Trophoblast cell (in vitro differentiated cells and primary cell): ENCODE measurements around the gene IGF2BP1.
"Not testable (repeated sequence)": the region's sequence is repeated elsewhere in the genome, so short reads cannot be mapped to it uniquely, and the experiment has no call there.

Experiments used
- DNase-seq, 2 donors: peaks; one replicate each; pipeline ENCODE4 v3.0.0-alpha.2; 2016
- H2AFZ ChIP-seq: 2 replicates; pipeline ENCODE4 v1.6.1; 2013; ENCODE audit warnings: low read length, moderate library complexity, mild to moderate bottlenecking; ENCODE audit not compliant: insufficient read depth, poor library complexity
- H2AK5ac ChIP-seq: 2 replicates; pipeline ENCODE4 v1.6.1; 2013; ENCODE audit warnings: mild to moderate bottlenecking, low read length
- H2BK120ac ChIP-seq: 2 replicates; pipeline ENCODE4 v1.6.1; 2013; ENCODE audit warnings: low read length, mild to moderate bottlenecking, moderate library complexity; ENCODE audit not compliant: insufficient read depth, poor library complexity
- H2BK12ac ChIP-seq: 2 replicates; pipeline ENCODE4 v1.6.1; 2013; ENCODE audit warnings: mild to moderate bottlenecking, low read length, moderate library complexity
- H2BK5ac ChIP-seq: 2 replicates; pipeline ENCODE4 v1.6.1; 2013; ENCODE audit warnings: low read length, low read depth, moderate library complexity, mild to moderate bottlenecking; ENCODE audit not compliant: poor library complexity
- H3K14ac ChIP-seq: 2 replicates; pipeline ENCODE4 v1.6.1; 2013; ENCODE audit warnings: mild to moderate bottlenecking, low read length
- H3K18ac ChIP-seq: 2 replicates; pipeline ENCODE4 v1.6.1; 2013; ENCODE audit warnings: mild to moderate bottlenecking, low read length
- H3K23ac ChIP-seq: 2 replicates; pipeline ENCODE4 v1.6.1; 2013; ENCODE audit warnings: low read length
- H3K27ac ChIP-seq: 2 replicates; pipeline ENCODE4 v1.5.1; 2013; ENCODE audit warnings: low read depth, mild to moderate bottlenecking, inconsistent platforms, low read length, moderate library complexity
- H3K27me3 ChIP-seq: 2 replicates; pipeline ENCODE4 v1.6.1; 2013; ENCODE audit warnings: inconsistent platforms, mild to moderate bottlenecking, low read length, moderate library complexity; ENCODE audit not compliant: insufficient read depth
- H3K36me3 ChIP-seq, 2 experiments: 1 replicate in 1 of 2; 2 replicates in 1 of 2; pipeline ENCODE4 v1.6.1; 2013; ENCODE audit warnings: low read length in 2 of 2, mild to moderate bottlenecking in 2 of 2, moderate library complexity in 1 of 2; ENCODE audit not compliant: insufficient read depth in 2 of 2, control insufficient read depth in 1 of 2
- H3K4ac ChIP-seq: 2 replicates; pipeline ENCODE4 v1.6.1; 2013; ENCODE audit warnings: low read depth, mild to moderate bottlenecking, low read length, moderate library complexity
- H3K4me1 ChIP-seq, 2 experiments: 1 replicate in 1 of 2; 2 replicates in 1 of 2; pipeline ENCODE4 v1.6.1; 2013; ENCODE audit warnings: low read length in 2 of 2, mild to moderate bottlenecking in 2 of 2, moderate library complexity in 1 of 2; ENCODE audit not compliant: insufficient read depth in 2 of 2, control insufficient read depth in 1 of 2
- H3K4me2 ChIP-seq: 2 replicates; pipeline ENCODE4 v1.6.1; 2013; ENCODE audit warnings: inconsistent platforms, mild to moderate bottlenecking, low read length, moderate library complexity
- H3K4me3 ChIP-seq: 2 replicates; pipeline ENCODE4 v1.5.1; 2013; ENCODE audit warnings: mild to moderate bottlenecking, low read depth, low read length, inconsistent platforms
- H3K79me1 ChIP-seq: one replicate; pipeline ENCODE4 v1.6.1; 2013; ENCODE audit warnings: low read length
- H3K79me2 ChIP-seq: 2 replicates; pipeline ENCODE4 v1.6.1; 2013; ENCODE audit warnings: low read length, mild to moderate bottlenecking; ENCODE audit not compliant: control insufficient read depth, insufficient read depth, poor library complexity
- H3K9ac ChIP-seq: 2 replicates; pipeline ENCODE4 v1.6.1; 2013; ENCODE audit warnings: mild to moderate bottlenecking, low read length
- H3K9me3 ChIP-seq: 2 replicates; pipeline ENCODE4 v1.6.1; 2013; ENCODE audit warnings: low read depth, mild to moderate bottlenecking, control low read depth, inconsistent platforms, low read length; ENCODE audit not compliant: insufficient read depth
- H4K12ac ChIP-seq: 2 replicates; pipeline ENCODE4 v1.6.1; 2013; ENCODE audit warnings: low read depth, mild to moderate bottlenecking, low read length, moderate library complexity
- H4K8ac ChIP-seq: 2 replicates; pipeline ENCODE4 v1.6.1; 2013; ENCODE audit warnings: low read depth, mild to moderate bottlenecking, low read length, moderate library complexity
- H4K91ac ChIP-seq: one replicate; pipeline ENCODE4 v1.6.1; 2013; ENCODE audit warnings: low read depth, mild to moderate bottlenecking, low read length, moderate library complexity
- WGBS: extraction: QIAGEN DNeasy Blood & Tissue Kit; methylation state at CpG from one replicate; pipeline ENCODE4 v1.1.7; 2013; ENCODE audit warnings: missing lambda C conversion rate; ENCODE audit not compliant: insufficient read length, insufficient coverage; ENCODE audit errors: extremely low coverage; 5-methylcytosine and 5-hydroxymethylcytosine counted together

The IGF2BP1 gene

GRCh38 chr17:49079840-49080663, 82.9 kb downstream of the IGF2BP1 start:
- Histone ChIP-seq H4K91ac (no peak overlapping the region), H3K79me2 (no peaks in the 10 kb centered on the region), H2BK5ac (no peak overlapping the region), H4K12ac (no peak overlapping the region), H3K9me3 (peaks cover 3% of the 10 kb centered on the region), H3K4me1 (peaks cover 3 to 6% of the 10 kb centered on the region in 2 experiments), H2AK5ac (no peak overlapping the region), H3K14ac (no peak overlapping the region), H2AFZ (no peak overlapping the region), H3K27ac (no peak overlapping the region), H3K4me3 (no peak overlapping the region), H3K27me3 (no peaks in the 10 kb centered on the region), H4K8ac (no peak overlapping the region), H3K9ac (no peak overlapping the region), H3K79me1 (no peaks in the 10 kb centered on the region), H3K4ac (no peak overlapping the region), H3K4me2 (no peak overlapping the region), H3K36me3 (no peaks in the 10 kb centered on the region), H2BK120ac (no peak overlapping the region), H3K23ac (no peak overlapping the region), H2BK12ac (no peak overlapping the region), H3K18ac (no peak overlapping the region)
- no CpG with 5 or more reads among the region's 10 CpGs for WGBS
- DNase-seq = no peak

- peaks cover 3% of the 10 kb centered on the region in 2 experiments for H3K4me1 ChIP-seq
- DNase-seq = no peak
- H2BK5ac ChIP-seq = no peak overlapping the region
Measured at GRCh38 chr17:49082231-49082630, 85.0 kb downstream of the IGF2BP1 start.

GRCh38 chr17:49085046-49085445, 87.9 kb downstream of the IGF2BP1 start:
- H3K9ac ChIP-seq, H3K14ac ChIP-seq: not testable (repeated sequence)

More at GRCh38 chr17:49082231-49082630, 85.0 kb downstream of the IGF2BP1 start:
- Histone ChIP-seq H4K8ac (no peak overlapping the region), H3K18ac (no peak overlapping the region), H3K36me3 (no peaks in the 10 kb centered on the region), H3K4me3 (no peak overlapping the region), H2BK120ac (no peak overlapping the region), H4K12ac (no peak overlapping the region), H3K23ac (no peak overlapping the region), H3K4me2 (no peak overlapping the region), H3K79me1 (no peaks in the 10 kb centered on the region), H4K91ac (no peak overlapping the region), H2AFZ (no peak overlapping the region), H2AK5ac (no peak overlapping the region), H3K9me3 (peaks cover 3% of the 10 kb centered on the region), H2BK12ac (no peak overlapping the region), H3K4ac (no peak overlapping the region), H3K27ac (no peak overlapping the region), H3K9ac (no peak overlapping the region), H3K14ac (no peak overlapping the region), H3K79me2 (no peaks in the 10 kb centered on the region), H3K27me3 (no peaks in the 10 kb centered on the region)
- WGBS = no CpG with 5 or more reads among the region's 5 CpGs

GRCh38 chr17:49085565-49086315, 88.6 kb downstream of the IGF2BP1 start:
- no CpG with 5 or more reads among the region's 5 CpGs for WGBS
- H2BK5ac ChIP-seq = no peak overlapping the region
- H3K23ac ChIP-seq = no peak overlapping the region
- H3K14ac ChIP-seq = no peak overlapping the region
- H4K8ac ChIP-seq = no peak overlapping the region
- no peak overlapping the region for H3K18ac ChIP-seq
- H3K4me3 ChIP-seq = no peak overlapping the region
- no peaks in the 10 kb centered on the region for H3K79me2 ChIP-seq
- no peaks in the 10 kb centered on the region for H3K4me1 ChIP-seq
- no peak overlapping the region for H3K9ac ChIP-seq
- no peaks in the 10 kb centered on the region for H3K79me1 ChIP-seq
- no peak for DNase-seq
- H3K27me3 ChIP-seq = no peaks in the 10 kb centered on the region
- no peaks in the 10 kb centered on the region for H3K36me3 ChIP-seq
- no peak overlapping the region for H3K4ac ChIP-seq
- no peak overlapping the region for H4K91ac ChIP-seq
- H4K12ac ChIP-seq = no peak overlapping the region
- H2AFZ ChIP-seq = no peak overlapping the region
- H2AK5ac ChIP-seq = no peak overlapping the region
- H3K9me3 ChIP-seq = no peaks in the 10 kb centered on the region
- H2BK120ac ChIP-seq = no peak overlapping the region
- H2BK12ac ChIP-seq = no peak overlapping the region
- no peak overlapping the region for H3K4me2 ChIP-seq
- no peak overlapping the region for H3K27ac ChIP-seq

More at GRCh38 chr17:49085046-49085445, 87.9 kb downstream of the IGF2BP1 start:
- H2BK12ac ChIP-seq, H3K27ac ChIP-seq, H2BK120ac ChIP-seq, H3K4me2 ChIP-seq, H3K4me1 ChIP-seq, H3K79me1 ChIP-seq, DNase-seq, H3K18ac ChIP-seq, H4K8ac ChIP-seq, H3K4ac ChIP-seq, H3K4me3 ChIP-seq, H3K9me3 ChIP-seq, H2BK5ac ChIP-seq, H2AFZ ChIP-seq, H3K23ac ChIP-seq, H4K12ac ChIP-seq, H4K91ac ChIP-seq, H3K36me3 ChIP-seq, H3K79me2 ChIP-seq, H2AK5ac ChIP-seq, H3K27me3 ChIP-seq: not testable (repeated sequence)
- WGBS = no CpG with 5 or more reads among the region's 2 CpGs
